Liver (tissue), 9 donors: ENCODE data around the gene KAZALD1. TPM values are rescaled to one million over a fixed set of nuclear protein-coding genes. Genes with fewer than 3 reads are reported as not detected.

Experiments
- DNase-seq: peaks from one replicate; pipeline ENCODE4 v3.0.0-alpha.2; 2017; ENCODE audit warnings: low spot score
- H3K27ac ChIP-seq, 2 donors: one replicate each; pipeline ENCODE4 v1.7.0; 2013; ENCODE audit warnings: inconsistent platforms in 2 of 2, low read length in 2 of 2, control low read depth in 1 of 2, low read depth in 1 of 2, mild to moderate bottlenecking in 1 of 2
- H3K27me3 ChIP-seq, 4 donors: one replicate each; pipeline versions ENCODE4 v1.6.1 to v1.7.0; 2013; ENCODE audit warnings: low read length in 3 of 4, inconsistent platforms in 1 of 4, mild to moderate bottlenecking in 1 of 4, moderate library complexity in 1 of 4; ENCODE audit not compliant: control insufficient read depth in 4 of 4, insufficient read depth in 4 of 4
- H3K36me3 ChIP-seq, 4 donors: one replicate each; pipeline versions ENCODE4 v1.6.1 to v1.7.0; 2013; ENCODE audit warnings: low read length in 3 of 4, mild to moderate bottlenecking in 3 of 4, low read depth in 1 of 4, moderate library complexity in 1 of 4; ENCODE audit not compliant: control insufficient read depth in 4 of 4, insufficient read depth in 3 of 4
- H3K4me1 ChIP-seq, 4 donors: one replicate each; pipeline versions ENCODE4 v1.6.1 to v1.7.0; 2013; ENCODE audit warnings: low read length in 3 of 4, mild to moderate bottlenecking in 3 of 4, moderate library complexity in 1 of 4; ENCODE audit not compliant: control insufficient read depth in 4 of 4, insufficient read depth in 4 of 4
- H3K4me3 ChIP-seq, 3 donors: one replicate each; pipeline versions ENCODE4 v1.6.1 to v1.7.0; 2013; ENCODE audit warnings: low read length in 3 of 3, control low read depth in 1 of 3, low read depth in 1 of 3, mild to moderate bottlenecking in 1 of 3
- H3K9ac ChIP-seq, 2 donors: one replicate each; pipeline ENCODE4 v1.7.0; 2013; ENCODE audit warnings: low read length in 2 of 2, mild to moderate bottlenecking in 2 of 2, moderate library complexity in 2 of 2, control low read depth in 1 of 2, low read depth in 1 of 2
- H3K9me3 ChIP-seq, 4 donors: one replicate each; pipeline versions ENCODE4 v1.6.1 to v1.7.0; 2013; ENCODE audit warnings: low read length in 3 of 4; ENCODE audit not compliant: control insufficient read depth in 4 of 4
- ATF3 ChIP-seq: IDR thresholded peaks from 2 replicates; pipeline ENCODE4 v1.6.1; 2016; ENCODE audit warnings: antibody characterized with exemption
- CTCF ChIP-seq: fragments of 150-350 bp; IDR thresholded peaks from 2 replicates; pipeline ENCODE4 v1.5.1; 2017; ENCODE audit warnings: improper control_type of control experiment, low read depth, low read length; ENCODE audit not compliant: missing input control
- EGR1 ChIP-seq, 2 donors: IDR thresholded peaks; 2 replicates each; pipeline ENCODE4 v1.6.1; 2016 to 2018; ENCODE audit warnings: antibody characterized with exemption in 2 of 2, low read depth in 2 of 2
- FOXA1 ChIP-seq: IDR thresholded peaks from 2 replicates; pipeline ENCODE4 v1.6.1; 2016; ENCODE audit warnings: antibody characterized with exemption
- FOXA2 ChIP-seq: IDR thresholded peaks from 2 replicates; pipeline ENCODE4 v1.6.1; 2016; ENCODE audit warnings: antibody characterized with exemption
- GABPA ChIP-seq, 2 donors: IDR thresholded peaks in 1 of 2; conservative IDR thresholded peaks in 1 of 2; 2 replicates each; pipeline ENCODE4 v1.6.1; 2016; ENCODE audit warnings: antibody characterized with exemption in 2 of 2, mild to moderate bottlenecking in 1 of 2, moderate library complexity in 1 of 2
- HNF4A ChIP-seq, 2 donors: conservative IDR thresholded peaks; 2 replicates each; pipeline ENCODE4 v1.6.1; 2016; ENCODE audit warnings: antibody characterized with exemption in 2 of 2, mild to moderate bottlenecking in 2 of 2
- HNF4G ChIP-seq: IDR thresholded peaks from 2 replicates; pipeline ENCODE4 v1.6.1; 2016; ENCODE audit warnings: antibody characterized with exemption
- JUND ChIP-seq, 2 donors: IDR thresholded peaks; 2 replicates each; pipeline ENCODE4 v1.6.1; 2016; ENCODE audit warnings: antibody characterized with exemption in 2 of 2
- MAX ChIP-seq: IDR thresholded peaks from 2 replicates; pipeline ENCODE4 v1.6.1; 2016; ENCODE audit warnings: antibody characterized with exemption
- NR2F2 ChIP-seq: IDR thresholded peaks from 2 replicates; pipeline ENCODE4 v1.6.1; 2016; ENCODE audit warnings: antibody characterized with exemption
- RAD21 ChIP-seq, 2 donors: IDR thresholded peaks; 2 replicates each; pipeline ENCODE4 v1.6.1; 2016; ENCODE audit warnings: antibody characterized with exemption in 2 of 2, mild to moderate bottlenecking in 2 of 2
- REST ChIP-seq: IDR thresholded peaks from 2 replicates; pipeline ENCODE4 v1.6.1; 2016; ENCODE audit warnings: antibody characterized with exemption, mild to moderate bottlenecking
- RXRA ChIP-seq, 2 donors: IDR thresholded peaks; 2 replicates each; pipeline ENCODE4 v1.6.1; 2017 to 2018; ENCODE audit warnings: antibody characterized with exemption in 2 of 2, mild to moderate bottlenecking in 1 of 2
- SP1 ChIP-seq: IDR thresholded peaks from 2 replicates; pipeline ENCODE4 v1.6.1; 2018; ENCODE audit warnings: antibody characterized with exemption, mild to moderate bottlenecking
- TAF1 ChIP-seq: conservative IDR thresholded peaks from 2 replicates; pipeline ENCODE4 v1.6.1; 2016; ENCODE audit warnings: antibody characterized with exemption, mild to moderate bottlenecking
- YY1 ChIP-seq: IDR thresholded peaks from 2 replicates; pipeline ENCODE4 v1.6.1; 2016; ENCODE audit warnings: antibody characterized with exemption, mild to moderate bottlenecking
- ZBTB33 ChIP-seq: IDR thresholded peaks from 2 replicates; pipeline ENCODE4 v1.6.1; 2016; ENCODE audit warnings: antibody characterized with exemption
- WGBS: extraction: QIAGEN DNeasy Blood & Tissue Kit; methylation state at CpG from one replicate; pipeline ENCODE4 v1.1.7; 2013; 5-methylcytosine and 5-hydroxymethylcytosine counted together
- polyA plus RNA-seq, 2 donors: library from polyadenylated mRNA; stranded (reverse) in 1 of 2; unstranded in 1 of 2; fragments of 200-250 nt in 1 of 2; fragments of >200 nt in 1 of 2; fragmentation: Nextera tagmentation in 1 of 2; extraction: Ambion mirVana in 1 of 2; gene quantifications; one replicate each; pipeline versions ENCODE4 v1.2.1 to v1.2.3, GENCODE V29; 2013 to 2015
- total RNA-seq, 2 donors: library from RNA; depleted of rRNA; stranded (reverse); fragments of >200 nt; gene quantifications; one replicate each; pipeline ENCODE4 v1.2.3, GENCODE V29; 2014
- donor health status: healthy.
- donor health status: healthy.
- donor health status: healthy.
- donor health status: healthy.
- donor health status: healthy.

Gene KAZALD1
- total and polyA plus RNA-seq, 4 donors, result 0.21 to 1.2 (median 0.71) TPM

- TF ChIP-seq ZBTB33, result no peak
- no peak for TF ChIP-seq HNF4G
- TF ChIP-seq GABPA (IDR thresholded peaks at IDR 0.05 in 1 of 2, conservative IDR thresholded peaks at IDR 0.05 in 1 of 2), result no peak
- TF ChIP-seq FOXA2, result no peak
- Histone ChIP-seq H3K9me3 (no peaks in the 10 kb centered on the region), H3K36me3 (no peaks in the 10 kb centered on the region), H3K27ac (no peak overlapping the region), H3K4me3 (no peak overlapping the region), H3K4me1 (peaks cover 4 to 24% (median 18%) of the 10 kb centered on the region in 4 donors), H3K9ac (no peak overlapping the region), H3K27me3 (no peaks in the 10 kb centered on the region)
- DNase-seq, result no peak
- WGBS, result 70% methylated on average over 27 of the region's 27 CpGs
Measured at GRCh38 chr10:101029520-101030295, 32.1 kb upstream of the KAZALD1 start.

GRCh38 chr10:101030496-101031127 is 31.2 kb upstream of the KAZALD1 start:
- no peak overlapping the region for H3K9ac ChIP-seq
- 17% methylated on average over 25 of the region's 25 CpGs for WGBS
- TF ChIP-seq FOXA2, result no peak
- TF ChIP-seq MAX, result no peak
- no peak for TF ChIP-seq SP1
- no peak for TF ChIP-seq EGR1 (IDR thresholded peaks at IDR 0.05; ENCODE audit: low read depth in 2 of 2)
- TF ChIP-seq ZBTB33, result no peak
- no peak for TF ChIP-seq YY1
- no peak for TF ChIP-seq TAF1
- TF ChIP-seq HNF4G, result no peak
- no peak for TF ChIP-seq NR2F2
- no peak for TF ChIP-seq RAD21 (IDR thresholded peaks at IDR 0.05)
- no peak for TF ChIP-seq JUND (IDR thresholded peaks at IDR 0.05)
- no peak for TF ChIP-seq ATF3
- TF ChIP-seq GABPA (IDR thresholded peaks at IDR 0.05 in 1 of 2, conservative IDR thresholded peaks at IDR 0.05 in 1 of 2), result no peak
- no peak for TF ChIP-seq HNF4A (conservative IDR thresholded peaks at IDR 0.05)
- no peak for TF ChIP-seq RXRA (IDR thresholded peaks at IDR 0.05)
- TF ChIP-seq FOXA1, result no peak
- no peak for TF ChIP-seq CTCF
- TF ChIP-seq REST, result no peak

More at GRCh38 chr10:101030496-101031127, 31.2 kb upstream of the KAZALD1 start:
- H3K9me3 ChIP-seq, result no peaks in the 10 kb centered on the region
- H3K4me1 ChIP-seq, result peaks cover 4 to 24% (median 18%) of the 10 kb centered on the region in 4 donors
- no peak for DNase-seq
- peak overlapping the region in 2 of 3 donors; percentile 67 to 83 for H3K4me3 ChIP-seq
- H3K36me3 ChIP-seq, result peaks cover 0 to 3% (median 0%) of the 10 kb centered on the region in 4 donors
- no peaks in the 10 kb centered on the region for H3K27me3 ChIP-seq
- no peak overlapping the region for H3K27ac ChIP-seq
